ENCODE results near the gene DLGAP4.
"Not testable (repeated sequence)": the region's sequence is repeated elsewhere in the genome, so short reads cannot be mapped to it uniquely, and the experiment has no call there.

The DLGAP4 gene

GRCh38 chr20:36499723-36500501, 193.8 kb downstream of the DLGAP4 start:
- DNase-seq (ENCODE audit: low read depth), result peak; percentile 94

- DNase-seq (ENCODE audit: low read depth), result no peak
These were observed 195.3 kb downstream of the DLGAP4 start for GRCh38 chr20:36501367-36502006.

DNA sequence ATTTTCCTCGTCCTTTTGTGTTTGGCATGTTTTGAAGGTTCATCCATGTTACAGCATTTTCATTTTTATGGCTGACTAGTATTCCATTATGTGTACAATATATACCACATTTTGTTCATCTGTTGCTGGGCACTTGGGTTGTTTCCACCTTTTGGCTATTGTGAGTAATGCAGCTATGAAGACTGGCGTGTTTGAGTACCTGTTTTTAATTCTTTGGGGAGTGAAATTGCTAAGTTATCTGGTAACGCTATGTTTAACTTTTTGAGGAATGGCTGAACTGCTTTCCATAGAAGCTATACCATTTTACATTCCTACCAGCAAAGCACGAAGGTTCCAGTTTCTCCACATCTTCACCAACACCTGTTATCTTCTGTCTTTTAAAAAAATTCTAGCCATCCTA, 198.2 kb downstream of the DLGAP4 start:
- DNase-seq (ENCODE audit: low read depth), result no peak

DNA sequence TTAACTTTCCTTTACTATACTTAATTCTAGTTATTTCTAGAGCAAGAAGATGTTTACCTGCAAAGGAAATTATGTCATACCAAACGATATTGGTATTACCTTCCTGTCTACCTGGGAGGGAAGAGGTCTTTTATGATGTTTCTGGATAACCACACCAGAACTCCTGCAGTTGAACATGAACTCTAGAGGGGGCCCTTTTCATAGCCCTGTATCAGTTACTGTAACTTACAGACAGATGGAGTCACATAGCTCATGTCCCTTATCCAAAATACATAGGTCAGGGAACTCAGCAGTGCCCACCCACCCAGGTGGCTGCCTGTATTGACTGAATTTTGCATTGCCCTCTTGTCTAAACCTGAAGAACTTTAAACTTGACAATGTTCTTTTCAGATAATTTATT, 200.1 kb downstream of the DLGAP4 start:
- DNase-seq (ENCODE audit: low read depth), result no peak

GRCh38 chr20:36507746-36508145, 201.6 kb downstream of the DLGAP4 start:
- DNase-seq (ENCODE audit: low read depth), result no peak

GRCh38 chr20:36519012-36519719, 213.0 kb downstream of the DLGAP4 start:
- no peak for DNase-seq (ENCODE audit: low read depth)

DNA sequence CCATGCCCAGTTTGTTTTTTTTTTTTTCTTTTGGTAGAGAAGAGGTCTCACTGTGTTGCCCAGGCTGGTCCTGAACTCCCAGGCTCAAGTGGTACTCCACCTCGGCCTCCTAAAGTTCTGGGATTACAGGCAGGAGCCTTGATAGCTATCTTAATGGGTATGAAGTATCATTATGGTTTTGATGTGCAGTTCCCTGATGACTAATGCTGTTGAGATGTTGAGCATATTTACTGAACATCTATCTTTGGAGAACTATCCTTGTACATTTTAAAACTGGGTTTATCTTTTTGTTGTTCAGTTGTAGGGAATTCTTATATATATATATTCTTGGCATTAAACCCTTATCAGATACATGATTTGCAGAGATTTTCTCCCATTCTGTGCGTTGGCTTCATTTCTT, 213.8 kb downstream of the DLGAP4 start:
- DNase-seq (ENCODE audit: low read depth), result peak; percentile 76

- no peak for DNase-seq (ENCODE audit: low read depth)
These were observed 215.4 kb downstream of the DLGAP4 start for GRCh38 chr20:36521526-36521925.

DNA sequence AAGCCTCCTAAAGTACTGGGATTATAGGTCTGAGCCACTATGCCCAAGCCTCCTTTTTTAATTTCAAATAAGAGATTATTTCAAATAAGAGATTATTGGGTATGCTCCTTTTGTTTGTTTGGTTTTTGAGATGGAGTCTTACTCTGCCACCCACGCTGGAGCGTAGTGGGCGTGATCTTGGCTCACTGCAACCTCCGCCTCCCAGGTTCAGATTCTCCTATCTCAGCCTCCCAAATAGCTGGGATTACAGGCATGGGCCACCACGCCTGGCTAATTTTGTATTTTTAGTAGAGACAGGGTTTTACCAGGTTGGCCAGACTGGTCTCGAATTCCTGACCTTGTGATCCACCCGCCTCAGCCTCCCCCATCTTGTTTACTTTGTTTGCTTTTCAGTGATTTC, 216.3 kb downstream of the DLGAP4 start:
- not testable (repeated sequence) for DNase-seq (ENCODE audit: low read depth)

GRCh38 chr20:36523341-36523740, 217.2 kb downstream of the DLGAP4 start:
- DNase-seq (ENCODE audit: low read depth), result no peak

- DNase-seq (ENCODE audit: low read depth), result no peak
These were observed 219.7 kb downstream of the DLGAP4 start for GRCh38 chr20:36525620-36526365.

- no peak for DNase-seq (ENCODE audit: low read depth)
These were observed 220.4 kb downstream of the DLGAP4 start for GRCh38 chr20:36526521-36527011.

DNA sequence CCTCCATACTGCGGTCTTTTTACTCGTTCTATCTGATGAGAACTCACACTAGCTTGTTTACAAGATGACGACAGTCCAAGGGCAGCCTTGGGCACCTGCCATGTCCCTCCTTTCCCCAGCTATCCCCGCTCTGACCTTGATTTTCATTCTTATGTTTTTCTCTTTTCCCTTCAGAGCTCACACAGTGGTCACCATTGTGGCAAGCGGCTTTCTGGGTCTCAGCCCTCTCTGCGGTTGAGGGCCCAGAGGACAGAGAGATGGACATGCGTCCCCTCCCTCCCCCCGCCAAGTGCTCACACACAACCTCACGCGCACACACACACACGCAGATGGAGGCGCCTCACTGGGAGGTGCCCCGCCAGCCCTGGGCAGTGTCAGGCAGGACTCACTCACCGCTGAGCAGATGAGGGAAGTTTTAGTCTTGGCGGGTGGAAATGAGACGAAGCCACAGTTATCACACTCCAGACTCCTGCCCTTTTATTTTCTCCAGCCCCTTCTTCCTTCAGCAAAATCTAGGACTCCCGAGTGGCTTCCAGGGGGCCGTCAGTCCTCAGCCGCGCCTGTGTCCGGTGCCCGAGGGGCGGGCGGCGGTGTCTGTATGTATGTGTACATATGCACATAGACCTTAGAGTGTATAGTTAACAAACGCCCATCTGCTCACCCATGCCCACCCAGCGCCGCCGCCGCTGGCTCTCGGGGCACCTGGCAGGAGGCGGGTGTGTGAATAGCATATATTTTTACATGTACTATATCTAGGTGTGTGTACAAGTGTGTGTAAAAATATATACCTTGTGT, 221.4 kb downstream of the DLGAP4 start:
- DNase-seq (ENCODE audit: low read depth), result no peak

DNA sequence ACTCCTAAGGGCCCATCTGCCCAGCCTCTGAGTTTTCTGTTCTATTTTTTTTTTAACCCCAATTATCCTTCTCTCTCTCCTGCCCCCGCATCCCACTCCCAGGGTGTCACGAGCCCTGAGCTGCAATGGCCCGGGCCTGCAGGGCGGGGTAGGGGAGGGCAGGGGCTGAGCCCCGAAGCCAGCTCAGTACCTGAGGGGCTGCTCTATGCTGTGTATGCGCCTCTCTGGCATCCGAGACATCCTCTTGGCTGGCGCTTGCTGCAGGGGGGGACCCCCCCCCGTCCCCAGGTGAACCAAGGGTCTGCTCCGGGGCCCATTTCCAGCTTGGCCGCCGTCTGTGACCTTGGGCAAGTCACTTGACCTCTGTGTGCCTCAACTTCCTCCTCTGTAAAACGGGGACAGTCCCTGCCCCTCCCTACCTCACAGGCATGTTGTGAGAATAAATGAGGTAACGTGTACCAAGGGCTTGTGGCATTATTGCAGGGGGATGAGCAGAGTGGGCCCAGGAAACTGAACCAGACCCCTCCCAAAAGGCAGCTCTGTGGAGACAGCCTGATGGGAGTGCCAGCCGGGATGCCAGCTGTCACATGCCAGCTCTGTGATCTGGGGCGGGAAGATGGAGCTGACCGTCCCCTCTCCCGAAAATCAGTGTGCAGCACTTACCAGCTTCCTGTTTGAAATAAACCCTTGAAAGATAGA, 222.2 kb downstream of the DLGAP4 start:
- no peak for DNase-seq (ENCODE audit: low read depth)

DNA sequence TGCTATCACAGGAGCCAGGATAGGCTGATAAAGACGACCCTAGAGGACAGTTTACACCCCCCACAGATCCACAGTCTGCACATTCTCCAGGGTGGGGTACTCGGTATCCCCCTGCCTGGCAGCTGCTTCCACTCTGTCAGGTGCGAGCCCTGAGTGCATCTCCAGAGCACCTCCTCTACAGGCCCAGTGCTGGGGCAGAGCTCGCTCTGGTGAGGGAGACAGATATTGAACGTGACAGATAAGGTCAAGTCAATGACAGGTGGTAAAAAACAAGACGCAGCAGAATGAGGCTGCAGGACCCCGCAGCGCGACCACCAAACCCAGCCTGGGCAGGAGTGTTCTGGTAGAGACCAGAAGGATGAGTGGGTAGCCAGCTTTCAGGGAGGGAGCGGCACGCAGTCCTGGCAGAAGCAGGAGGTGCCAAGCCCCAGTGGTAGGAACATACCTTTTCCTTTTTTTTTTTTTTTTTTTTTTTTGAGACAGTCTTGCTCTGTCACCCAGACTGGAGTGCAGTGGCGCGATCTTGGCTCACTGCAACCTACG, 222.8 kb downstream of the DLGAP4 start:
- DNase-seq (ENCODE audit: low read depth), result no peak

DNA sequence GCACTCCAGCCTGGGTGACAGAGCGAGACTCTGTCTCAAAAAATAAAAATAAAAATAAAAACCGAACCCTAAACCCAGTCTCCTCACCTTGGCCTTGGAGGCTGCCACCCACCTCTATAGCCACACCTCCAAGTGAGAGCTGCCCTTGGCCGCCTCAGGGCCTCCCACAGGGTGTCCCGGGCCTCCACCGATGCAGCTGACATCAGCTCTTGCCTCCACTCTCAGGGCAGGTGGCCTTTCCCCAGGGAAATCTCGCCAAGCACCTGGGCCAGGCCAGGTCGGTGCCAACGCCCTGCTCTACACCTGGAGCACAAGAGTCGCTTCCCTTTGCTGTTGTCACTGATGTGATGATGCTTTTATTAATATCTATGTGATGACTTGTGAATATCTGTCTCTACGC, 226.2 kb downstream of the DLGAP4 start:
- no peak for DNase-seq (ENCODE audit: low read depth)

- DNase-seq (ENCODE audit: low read depth), result no peak
These were observed 226.7 kb downstream of the DLGAP4 start for GRCh38 chr20:36532822-36533221.

DNA sequence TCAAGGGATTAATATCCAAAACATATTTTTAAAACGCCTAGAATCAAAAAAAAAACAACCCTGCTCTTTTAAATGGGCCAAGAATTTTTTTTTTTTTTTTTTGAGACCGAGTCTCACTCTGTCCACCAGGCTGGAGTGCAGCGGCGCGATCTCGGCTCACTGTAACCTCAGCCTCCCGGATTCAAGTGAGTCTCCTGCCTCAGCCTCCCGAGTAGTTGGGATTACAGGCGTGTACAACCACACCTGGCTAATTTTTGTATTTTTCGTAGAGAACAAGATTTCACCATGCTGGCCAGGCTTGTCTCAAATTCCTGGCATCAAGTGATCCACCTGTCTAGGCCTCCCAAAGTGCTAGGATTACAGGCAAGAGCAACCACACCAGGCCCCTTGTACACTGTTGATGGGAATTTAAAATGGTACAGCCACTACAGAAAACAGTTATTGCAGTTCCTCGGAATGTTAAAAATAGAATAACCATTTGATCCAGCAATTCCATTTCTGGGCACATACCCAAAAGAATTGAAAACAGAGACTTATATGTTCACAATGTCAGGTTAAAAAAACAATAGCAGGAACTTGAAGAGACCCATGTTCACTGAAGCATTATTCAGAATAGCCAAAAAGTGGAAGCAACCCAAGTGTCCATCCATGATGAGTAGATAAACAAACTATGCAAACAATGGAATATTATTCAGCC, 232.0 kb downstream of the DLGAP4 start:
- DNase-seq (ENCODE audit: low read depth), result peak; percentile 78

DNA sequence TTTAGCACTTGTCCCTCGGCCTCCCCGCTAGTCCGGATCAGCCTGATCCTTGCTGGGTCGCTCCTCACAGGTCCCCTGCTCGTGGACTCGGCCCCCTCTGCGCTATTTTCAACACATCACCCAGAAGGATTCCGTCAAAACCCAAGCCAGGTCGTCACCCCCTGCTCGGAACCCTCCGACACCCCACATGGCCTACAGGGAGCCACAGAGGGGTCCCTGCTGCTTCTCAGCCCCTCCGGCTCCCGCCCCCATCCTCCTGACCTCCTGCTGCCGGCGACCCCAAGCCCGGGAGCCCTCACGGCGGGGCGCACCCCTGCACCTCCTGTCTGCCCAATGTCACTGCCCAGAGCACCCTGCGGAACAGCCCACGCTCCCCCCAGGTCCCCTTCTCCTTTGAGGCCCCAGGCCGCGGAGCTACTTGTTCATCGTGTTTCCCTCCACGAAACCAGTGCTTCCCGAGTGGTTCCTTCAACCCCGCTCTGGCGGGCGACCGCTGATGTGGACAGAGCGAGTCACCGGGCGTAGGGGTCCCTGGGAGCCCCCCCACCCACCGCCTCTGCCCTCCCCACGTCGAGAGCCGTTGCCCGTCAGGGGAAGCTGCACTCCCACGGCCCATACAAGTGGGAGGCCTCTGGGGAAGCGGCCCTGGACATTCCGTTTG, 234.5 kb downstream of the DLGAP4 start:
- DNase-seq (ENCODE audit: low read depth), result no peak

All from EH (cell line).